ENCODE data around the gene CCDC122.

DNA sequence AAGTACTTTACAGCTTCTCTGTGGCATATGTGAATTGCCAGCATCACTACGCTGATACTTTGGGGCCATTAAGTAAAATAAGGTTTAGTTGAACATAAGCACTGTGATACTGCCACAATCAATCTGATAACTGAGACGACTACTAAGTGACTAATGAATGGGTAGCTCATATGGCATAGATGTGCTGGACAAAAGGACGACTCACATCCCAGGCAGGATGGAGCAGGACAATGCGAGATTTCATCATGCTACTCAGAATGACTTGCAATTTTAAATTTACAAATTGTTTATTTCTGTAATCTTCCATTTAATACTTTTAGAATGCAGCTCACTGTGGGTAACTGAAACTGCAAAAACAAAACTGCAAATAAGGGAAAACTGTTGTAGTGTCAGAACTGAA is 13.6 kb downstream of the CCDC122 start:
- TF ChIP-seq POLR2AphosphoS5 (IDR thresholded peaks at IDR 0.05; ENCODE audit: insufficient read depth, low read depth, low read length) (no peak), EZH2 (IDR thresholded peaks at IDR 0.05; ENCODE audit: borderline replicate concordance, low read depth, low read length, severe bottlenecking) (no peak), JUN (IDR thresholded peaks at IDR 0.05; ENCODE audit: borderline replicate concordance, insufficient read depth, insufficient read length, low read depth) (no peak), POLR2A (IDR thresholded peaks at IDR 0.05; ENCODE audit: low read depth, low read length) (no peak), GATA2 (IDR thresholded peaks at IDR 0.05; ENCODE audit: insufficient read depth, insufficient read length, low read depth, low read length) (peak; percentile 68), FOS (IDR thresholded peaks at IDR 0.05; ENCODE audit: borderline replicate concordance, insufficient read depth, low read length) (peak; percentile 26), MYC (IDR thresholded peaks at IDR 0.05; ENCODE audit: low read depth, low read length) (no peak)
- TF ChIP-seq, protein P1, sequence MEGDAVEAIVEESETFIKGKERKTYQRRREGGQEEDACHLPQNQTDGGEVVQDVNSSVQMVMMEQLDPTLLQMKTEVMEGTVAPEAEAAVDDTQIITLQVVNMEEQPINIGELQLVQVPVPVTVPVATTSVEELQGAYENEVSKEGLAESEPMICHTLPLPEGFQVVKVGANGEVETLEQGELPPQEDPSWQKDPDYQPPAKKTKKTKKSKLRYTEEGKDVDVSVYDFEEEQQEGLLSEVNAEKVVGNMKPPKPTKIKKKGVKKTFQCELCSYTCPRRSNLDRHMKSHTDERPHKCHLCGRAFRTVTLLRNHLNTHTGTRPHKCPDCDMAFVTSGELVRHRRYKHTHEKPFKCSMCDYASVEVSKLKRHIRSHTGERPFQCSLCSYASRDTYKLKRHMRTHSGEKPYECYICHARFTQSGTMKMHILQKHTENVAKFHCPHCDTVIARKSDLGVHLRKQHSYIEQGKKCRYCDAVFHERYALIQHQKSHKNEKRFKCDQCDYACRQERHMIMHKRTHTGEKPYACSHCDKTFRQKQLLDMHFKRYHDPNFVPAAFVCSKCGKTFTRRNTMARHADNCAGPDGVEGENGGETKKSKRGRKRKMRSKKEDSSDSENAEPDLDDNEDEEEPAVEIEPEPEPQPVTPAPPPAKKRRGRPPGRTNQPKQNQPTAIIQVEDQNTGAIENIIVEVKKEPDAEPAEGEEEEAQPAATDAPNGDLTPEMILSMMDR (IDR thresholded peaks at IDR 0.05; ENCODE audit: extremely low read depth in 1 of 2, insufficient read depth in 1 of 2, low read depth in 1 of 2, low read length in 2 of 2) = no peak
- TF ChIP-seq, protein P2, sequence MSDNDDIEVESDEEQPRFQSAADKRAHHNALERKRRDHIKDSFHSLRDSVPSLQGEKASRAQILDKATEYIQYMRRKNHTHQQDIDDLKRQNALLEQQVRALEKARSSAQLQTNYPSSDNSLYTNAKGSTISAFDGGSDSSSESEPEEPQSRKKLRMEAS (IDR thresholded peaks at IDR 0.05; ENCODE audit: insufficient read depth, insufficient read length) = no peak

Data from endothelial cell of umbilical vein (primary cell).